ENCODE measurements around the gene CAPRIN2.

CAPRIN2 gene

DNA sequence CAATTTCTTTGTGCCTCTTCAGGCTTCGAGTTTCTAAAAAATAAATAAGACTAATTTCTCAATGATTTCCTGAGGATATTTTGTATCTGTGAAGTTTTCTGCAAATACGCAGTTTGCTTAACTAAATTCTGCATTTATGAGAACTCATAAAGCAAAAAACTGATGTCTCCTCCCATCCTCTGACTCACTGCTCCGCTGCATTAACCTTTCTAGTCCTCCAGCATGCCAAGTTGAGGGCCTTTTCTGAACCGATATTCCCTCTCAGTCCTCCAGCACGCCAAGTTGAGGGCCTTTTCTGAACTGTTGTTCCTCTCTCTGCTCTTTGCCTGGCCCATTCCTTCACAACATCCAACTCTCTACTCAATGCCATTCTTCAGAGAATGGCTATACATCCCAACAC is 62.3 kb downstream of the CAPRIN2 start:
- H3K79me2 ChIP-seq (ENCODE audit: low read length): peaks cover 71% of the 10 kb centered on the region

DNA sequence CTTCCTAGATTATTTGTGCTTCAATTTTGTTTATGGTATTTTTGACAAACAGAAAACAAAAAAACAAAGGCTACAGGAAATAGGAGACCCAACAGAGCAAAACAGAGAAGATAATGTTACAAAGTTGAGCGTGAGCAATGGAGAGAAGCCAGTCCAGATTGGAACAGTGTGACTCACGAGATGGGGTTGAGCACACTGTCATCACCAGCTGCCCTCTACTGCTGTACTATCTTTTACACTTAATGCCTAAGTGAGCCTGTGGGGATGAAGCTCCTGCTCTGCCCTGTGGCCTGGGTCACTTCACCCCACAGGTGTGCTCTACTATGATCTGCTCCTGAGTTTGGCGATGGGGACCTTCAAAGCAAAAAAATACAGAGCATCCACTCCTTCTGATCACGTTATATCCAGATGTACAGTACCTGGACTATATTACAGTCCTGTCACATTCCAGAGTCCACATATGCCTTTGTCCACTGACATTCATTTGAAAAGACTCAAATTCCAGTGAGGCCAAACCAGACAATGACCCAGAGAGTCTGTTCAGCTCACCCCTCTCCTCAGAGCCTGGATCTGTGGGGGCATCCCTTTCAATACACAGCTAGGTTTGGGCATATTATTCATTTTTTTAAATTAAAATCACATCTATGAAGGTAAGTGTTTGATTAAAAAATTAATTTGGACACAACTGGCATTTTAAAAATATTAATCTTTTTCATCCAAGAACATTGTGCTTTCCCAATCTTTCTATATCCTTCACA is 63.5 kb downstream of the CAPRIN2 start:
- no peak overlapping the region for H3K4me3 ChIP-seq (ENCODE audit: low read length)
- peaks cover 5% of the 10 kb centered on the region; the same call in 1 of the 2 replicates for H3K36me3 ChIP-seq (replicated peaks; ENCODE audit: insufficient read depth, low read length)
- TF ChIP-seq EZH2 (optimal IDR thresholded peaks at IDR 0.05; ENCODE audit: low read depth, low read length) (no peak), EZH2phosphoT487 (IDR thresholded peaks at IDR 0.05; ENCODE audit: low read length) (no peak)
- TF ChIP-seq, protein P1, sequence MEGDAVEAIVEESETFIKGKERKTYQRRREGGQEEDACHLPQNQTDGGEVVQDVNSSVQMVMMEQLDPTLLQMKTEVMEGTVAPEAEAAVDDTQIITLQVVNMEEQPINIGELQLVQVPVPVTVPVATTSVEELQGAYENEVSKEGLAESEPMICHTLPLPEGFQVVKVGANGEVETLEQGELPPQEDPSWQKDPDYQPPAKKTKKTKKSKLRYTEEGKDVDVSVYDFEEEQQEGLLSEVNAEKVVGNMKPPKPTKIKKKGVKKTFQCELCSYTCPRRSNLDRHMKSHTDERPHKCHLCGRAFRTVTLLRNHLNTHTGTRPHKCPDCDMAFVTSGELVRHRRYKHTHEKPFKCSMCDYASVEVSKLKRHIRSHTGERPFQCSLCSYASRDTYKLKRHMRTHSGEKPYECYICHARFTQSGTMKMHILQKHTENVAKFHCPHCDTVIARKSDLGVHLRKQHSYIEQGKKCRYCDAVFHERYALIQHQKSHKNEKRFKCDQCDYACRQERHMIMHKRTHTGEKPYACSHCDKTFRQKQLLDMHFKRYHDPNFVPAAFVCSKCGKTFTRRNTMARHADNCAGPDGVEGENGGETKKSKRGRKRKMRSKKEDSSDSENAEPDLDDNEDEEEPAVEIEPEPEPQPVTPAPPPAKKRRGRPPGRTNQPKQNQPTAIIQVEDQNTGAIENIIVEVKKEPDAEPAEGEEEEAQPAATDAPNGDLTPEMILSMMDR (IDR thresholded peaks at IDR 0.05; ENCODE audit: low read length): no peak
- H2AFZ ChIP-seq (ENCODE audit: low read length): no peak overlapping the region
- no peaks in the 10 kb centered on the region for H3K9me3 ChIP-seq (replicated peaks; ENCODE audit: insufficient read depth, low read length)
- H3K79me2 ChIP-seq (ENCODE audit: low read length): peaks cover 74% of the 10 kb centered on the region
- H3K27ac ChIP-seq (ENCODE audit: low read length): no peak overlapping the region
- DNase-seq: no peak
- no peaks in the 10 kb centered on the region for H4K20me1 ChIP-seq (ENCODE audit: insufficient read depth, low read length)
- no peak overlapping the region for H3K9ac ChIP-seq (ENCODE audit: low read length)
- H3K4me1 ChIP-seq (ENCODE audit: low read length): peaks cover 14% of the 10 kb centered on the region; the same call in 1 of the 2 replicates
- H3K9me2 ChIP-seq (replicated peaks; ENCODE audit: insufficient read depth, low read length): no peaks in the 10 kb centered on the region
- no peaks in the 10 kb centered on the region for H3K27me3 ChIP-seq (replicated peaks; ENCODE audit: insufficient read depth, low read length)
- H3K4me2 ChIP-seq (ENCODE audit: low read depth, low read length): no peak overlapping the region
- no peaks in the 10 kb centered on the region for H3F3A ChIP-seq (ENCODE audit: insufficient read depth, low read length)

More for the DNA sequence above, 62.3 kb downstream of the CAPRIN2 start:
- no peak overlapping the region for H3K4me2 ChIP-seq (ENCODE audit: low read depth, low read length)
- no peak overlapping the region for H3K9ac ChIP-seq (ENCODE audit: low read length)
- H2AFZ ChIP-seq (ENCODE audit: low read length): no peak overlapping the region
- no peaks in the 10 kb centered on the region for H3F3A ChIP-seq (ENCODE audit: insufficient read depth, low read length)
- no peak overlapping the region for H3K4me3 ChIP-seq (ENCODE audit: low read length)
- no peak for DNase-seq
- TF ChIP-seq EZH2phosphoT487 (IDR thresholded peaks at IDR 0.05; ENCODE audit: low read length) (no peak), EZH2 (optimal IDR thresholded peaks at IDR 0.05; ENCODE audit: low read depth, low read length) (no peak)
- TF ChIP-seq, protein P1 (IDR thresholded peaks at IDR 0.05; ENCODE audit: low read length): no peak
- H3K36me3 ChIP-seq (replicated peaks; ENCODE audit: insufficient read depth, low read length): peaks cover 5% of the 10 kb centered on the region; the same call in 1 of the 2 replicates
- H3K9me2 ChIP-seq (replicated peaks; ENCODE audit: insufficient read depth, low read length): no peaks in the 10 kb centered on the region
- no peaks in the 10 kb centered on the region for H4K20me1 ChIP-seq (ENCODE audit: insufficient read depth, low read length)
- H3K9me3 ChIP-seq (replicated peaks; ENCODE audit: insufficient read depth, low read length): no peaks in the 10 kb centered on the region
- H3K4me1 ChIP-seq (ENCODE audit: low read length): peaks cover 15% of the 10 kb centered on the region; the same call in 1 of the 2 replicates
- H3K27ac ChIP-seq (ENCODE audit: low read length): no peak overlapping the region
- no peaks in the 10 kb centered on the region for H3K27me3 ChIP-seq (replicated peaks; ENCODE audit: insufficient read depth, low read length)

GRCh38 chr12:30687265-30687986 is 67.3 kb downstream of the CAPRIN2 start:
- Histone ChIP-seq H3K27ac (ENCODE audit: low read length) (no peak overlapping the region), H3F3A (ENCODE audit: insufficient read depth, low read length) (no peaks in the 10 kb centered on the region), H3K36me3 (replicated peaks; ENCODE audit: insufficient read depth, low read length) (peaks cover 5% of the 10 kb centered on the region; the same call in 1 of the 2 replicates), H2AFZ (ENCODE audit: low read length) (no peak overlapping the region), H3K27me3 (replicated peaks; ENCODE audit: insufficient read depth, low read length) (no peaks in the 10 kb centered on the region), H3K9me2 (replicated peaks; ENCODE audit: insufficient read depth, low read length) (no peaks in the 10 kb centered on the region), H3K4me1 (ENCODE audit: low read length) (no peaks in the 10 kb centered on the region), H3K4me3 (ENCODE audit: low read length) (no peak overlapping the region), H3K79me2 (ENCODE audit: low read length) (peaks cover 40% of the 10 kb centered on the region), H3K9me3 (replicated peaks; ENCODE audit: insufficient read depth, low read length) (no peaks in the 10 kb centered on the region), H3K9ac (ENCODE audit: low read length) (no peak overlapping the region), H3K4me2 (ENCODE audit: low read depth, low read length) (no peak overlapping the region), H4K20me1 (ENCODE audit: insufficient read depth, low read length) (no peaks in the 10 kb centered on the region)
- no peak for DNase-seq
- TF ChIP-seq, protein P1 (IDR thresholded peaks at IDR 0.05; ENCODE audit: low read length): no peak
- TF ChIP-seq EZH2 (optimal IDR thresholded peaks at IDR 0.05; ENCODE audit: low read depth, low read length) (no peak), EZH2phosphoT487 (IDR thresholded peaks at IDR 0.05; ENCODE audit: low read length) (no peak)
